GM23338 (cell line): ENCODE measurements around the gene PCSK2. TPM values are rescaled to one million over a fixed set of nuclear protein-coding genes. Genes with fewer than 3 reads are reported as not detected.
A peak's percentile ranks its signal among the peaks of the same experiment; 100 is the strongest.

Source experiments
- ATAC-seq: fragments of 200-7000 bp; cut with Tn5 transposase; 3 replicates; pipeline ENCODE4 v1.9.1; 2020
- DNase-seq: peaks from one replicate; pipeline ENCODE4 v3.0.0-alpha.2; 2015; ENCODE audit warnings: low spot score
- H2AFZ ChIP-seq: fragments of 200-600 bp; sonication (generic); 2 replicates; pipeline ENCODE4 v1.8.0; 2016; ENCODE audit warnings: antibody characterized with exemption, mild to moderate bottlenecking, moderate library complexity
- H3F3A ChIP-seq: fragments of 200-600 bp; sonication (generic); replicated peaks from 2 replicates; pipeline ENCODE4 v1.8.0; 2017; ENCODE audit warnings: antibody characterized with exemption, mixed run types, low read depth
- H3K27ac ChIP-seq: fragments of 200-600 bp; sonication (generic); 2 replicates; pipeline ENCODE4 v1.6.1; 2016; ENCODE audit warnings: low read depth
- H3K27me3 ChIP-seq: fragments of 200-600 bp; sonication (generic); 2 replicates; pipeline ENCODE4 v1.8.0; 2016; ENCODE audit warnings: mild to moderate bottlenecking, mixed run types, moderate library complexity; ENCODE audit not compliant: insufficient read depth
- H3K36me3 ChIP-seq: fragments of 200-600 bp; sonication (generic); 2 replicates; pipeline ENCODE4 v1.8.0; 2016; ENCODE audit warnings: mild to moderate bottlenecking; ENCODE audit not compliant: insufficient read depth
- H3K4me1 ChIP-seq: fragments of 200-600 bp; sonication (generic); 2 replicates; pipeline ENCODE4 v1.8.0; 2016; ENCODE audit warnings: mild to moderate bottlenecking, moderate library complexity; ENCODE audit not compliant: insufficient read depth
- H3K4me2 ChIP-seq: fragments of 200-600 bp; sonication (generic); 2 replicates; pipeline ENCODE4 v1.7.1; 2017; ENCODE audit warnings: mixed run types
- H3K4me3 ChIP-seq: fragments of 200-600 bp; sonication (generic); 2 replicates; pipeline ENCODE4 v1.6.1; 2016; ENCODE audit warnings: mixed run types
- H3K79me2 ChIP-seq: fragments of 200-600 bp; sonication (generic); replicated peaks from 2 replicates; pipeline ENCODE4 v1.8.0; 2017; ENCODE audit warnings: mild to moderate bottlenecking; ENCODE audit not compliant: insufficient read depth
- H3K9me2 ChIP-seq: fragments of 200-600 bp; sonication (generic); 2 replicates; pipeline ENCODE4 v1.8.0; 2017; ENCODE audit not compliant: insufficient read depth
- H4K20me1 ChIP-seq: fragments of 200-600 bp; sonication (generic); replicated peaks from 2 replicates; pipeline ENCODE4 v1.8.0; 2017; ENCODE audit warnings: mild to moderate bottlenecking; ENCODE audit not compliant: insufficient read depth
- H3K27ac Mint-ChIP-seq: 2 replicates; pipeline ENCODE4 v1.8.0; 2020; ENCODE audit warnings: inconsistent platforms, mild to moderate bottlenecking, moderate library complexity, mixed read lengths
- H3K27me3 Mint-ChIP-seq: 3 replicates; pipeline ENCODE4 v1.8.0; 2022; ENCODE audit warnings: low read depth, mild to moderate bottlenecking, moderate library complexity, mixed read lengths, inconsistent platforms; ENCODE audit not compliant: insufficient read depth, poor library complexity
- H3K36me3 Mint-ChIP-seq: 3 replicates; pipeline ENCODE4 v1.8.0; 2021; ENCODE audit warnings: low read depth, mild to moderate bottlenecking, inconsistent platforms, moderate library complexity, mixed read lengths
- H3K4me1 Mint-ChIP-seq: 3 replicates; pipeline ENCODE4 v1.8.0; 2020; ENCODE audit warnings: mild to moderate bottlenecking, inconsistent platforms, mixed read lengths
- H3K4me3 Mint-ChIP-seq: 3 replicates; pipeline ENCODE4 v1.8.0; 2021; ENCODE audit warnings: moderate library complexity, mild to moderate bottlenecking, inconsistent platforms, mixed read lengths
- H3K9me3 Mint-ChIP-seq: 3 replicates; pipeline ENCODE4 v1.8.0; 2020; ENCODE audit warnings: moderate library complexity, mild to moderate bottlenecking, inconsistent platforms, mixed read lengths
- CREB1 ChIP-seq: fragments of 250-450 bp; sonication (Bioruptor Pico); IDR thresholded peaks from 2 replicates; pipeline ENCODE4 v1.5.0; 2020; ENCODE audit warnings: low read depth, mild to moderate bottlenecking, moderate library complexity
- polyA plus RNA-seq: library from polyadenylated mRNA; unstranded; fragments of >200 nt; fragmentation: Nextera tagmentation; extraction: Ambion mirVana; gene quantifications from 2 replicates; pipeline ENCODE4 v1.2.1, GENCODE V29; 2016
- total RNA-seq: library from RNA; depleted of rRNA; stranded (reverse); fragments of >200 nt; shearing (Covaris generic); gene quantifications from 2 replicates; pipeline ENCODE4 v1.2.3, GENCODE V29; 2014
- TF ChIP-seq, protein P1 (sequence below): IDR thresholded peaks from one replicate; pipeline ENCODE4 v1.6.1; 2018; ENCODE audit warnings: antibody characterized with exemption; ENCODE audit not compliant: unreplicated experiment
- TF ChIP-seq, protein P2 (sequence below), 2 experiments: fragments of 200-600 bp in 1 of 2; sonication (generic) in 1 of 2; conservative IDR thresholded peaks; 2 replicates each; pipeline versions ENCODE4 v1.5.1 to v1.6.1; 2016 to 2017; ENCODE audit warnings: antibody characterized with exemption in 2 of 2, low read depth in 2 of 2, mild to moderate bottlenecking in 2 of 2, moderate library complexity in 1 of 2

PCSK2 gene
- total and polyA plus RNA-seq, 2 experiments from 2014 or later: 0.37 to 1.1 TPM

DNA sequence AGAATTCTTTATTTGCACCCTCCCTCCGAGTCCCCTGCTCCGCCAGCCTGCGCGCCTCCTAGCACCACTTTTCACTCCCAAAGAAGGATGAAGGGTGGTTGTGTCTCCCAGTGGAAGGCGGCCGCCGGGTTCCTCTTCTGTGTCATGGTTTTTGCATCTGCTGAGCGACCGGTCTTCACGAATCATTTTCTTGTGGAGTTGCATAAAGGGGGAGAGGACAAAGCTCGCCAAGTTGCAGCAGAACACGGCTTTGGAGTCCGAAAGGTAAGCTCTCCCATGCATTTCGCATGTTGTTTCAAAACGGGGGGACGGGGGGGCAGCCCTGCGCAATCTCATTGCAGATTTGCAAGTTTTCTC, 357 bp downstream of the PCSK2 start:
- peak overlapping the region; percentile 81 for H3K4me3 Mint-ChIP-seq
- H2AFZ ChIP-seq: peak overlapping the region; percentile 39
- DNase-seq: no peak
- peaks cover 3% of the 10 kb centered on the region; the same call in 1 of the 2 replicates for H4K20me1 ChIP-seq
- no peak for ATAC-seq
- no peaks in the 10 kb centered on the region for H3K36me3 Mint-ChIP-seq
- H3K27me3 Mint-ChIP-seq: peaks cover 48% of the 10 kb centered on the region
- H3K9me2 ChIP-seq: no peaks in the 10 kb centered on the region
- peaks cover 27% of the 10 kb centered on the region for H3K4me1 ChIP-seq
- no peaks in the 10 kb centered on the region for H3K36me3 ChIP-seq
- peaks cover 62% of the 10 kb centered on the region for H3K27me3 ChIP-seq
- H3K27ac Mint-ChIP-seq: no peak overlapping the region
- no peaks in the 10 kb centered on the region for H3K79me2 ChIP-seq
- H3K9me3 Mint-ChIP-seq: no peaks in the 10 kb centered on the region
- peak overlapping the region; percentile 66 for H3K4me3 ChIP-seq
- peaks cover 30% of the 10 kb centered on the region for H3K4me1 Mint-ChIP-seq
- 0 out of 2 replicates have a peak, but pooled peaks cover 3% of the 10 kb centered on the region for H3F3A ChIP-seq
- no peak for TF ChIP-seq CREB1 (CRISPR knock-in tag)
- TF ChIP-seq, protein P1, sequence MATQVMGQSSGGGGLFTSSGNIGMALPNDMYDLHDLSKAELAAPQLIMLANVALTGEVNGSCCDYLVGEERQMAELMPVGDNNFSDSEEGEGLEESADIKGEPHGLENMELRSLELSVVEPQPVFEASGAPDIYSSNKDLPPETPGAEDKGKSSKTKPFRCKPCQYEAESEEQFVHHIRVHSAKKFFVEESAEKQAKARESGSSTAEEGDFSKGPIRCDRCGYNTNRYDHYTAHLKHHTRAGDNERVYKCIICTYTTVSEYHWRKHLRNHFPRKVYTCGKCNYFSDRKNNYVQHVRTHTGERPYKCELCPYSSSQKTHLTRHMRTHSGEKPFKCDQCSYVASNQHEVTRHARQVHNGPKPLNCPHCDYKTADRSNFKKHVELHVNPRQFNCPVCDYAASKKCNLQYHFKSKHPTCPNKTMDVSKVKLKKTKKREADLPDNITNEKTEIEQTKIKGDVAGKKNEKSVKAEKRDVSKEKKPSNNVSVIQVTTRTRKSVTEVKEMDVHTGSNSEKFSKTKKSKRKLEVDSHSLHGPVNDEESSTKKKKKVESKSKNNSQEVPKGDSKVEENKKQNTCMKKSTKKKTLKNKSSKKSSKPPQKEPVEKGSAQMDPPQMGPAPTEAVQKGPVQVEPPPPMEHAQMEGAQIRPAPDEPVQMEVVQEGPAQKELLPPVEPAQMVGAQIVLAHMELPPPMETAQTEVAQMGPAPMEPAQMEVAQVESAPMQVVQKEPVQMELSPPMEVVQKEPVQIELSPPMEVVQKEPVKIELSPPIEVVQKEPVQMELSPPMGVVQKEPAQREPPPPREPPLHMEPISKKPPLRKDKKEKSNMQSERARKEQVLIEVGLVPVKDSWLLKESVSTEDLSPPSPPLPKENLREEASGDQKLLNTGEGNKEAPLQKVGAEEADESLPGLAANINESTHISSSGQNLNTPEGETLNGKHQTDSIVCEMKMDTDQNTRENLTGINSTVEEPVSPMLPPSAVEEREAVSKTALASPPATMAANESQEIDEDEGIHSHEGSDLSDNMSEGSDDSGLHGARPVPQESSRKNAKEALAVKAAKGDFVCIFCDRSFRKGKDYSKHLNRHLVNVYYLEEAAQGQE: no peak
- TF ChIP-seq, protein P2, sequence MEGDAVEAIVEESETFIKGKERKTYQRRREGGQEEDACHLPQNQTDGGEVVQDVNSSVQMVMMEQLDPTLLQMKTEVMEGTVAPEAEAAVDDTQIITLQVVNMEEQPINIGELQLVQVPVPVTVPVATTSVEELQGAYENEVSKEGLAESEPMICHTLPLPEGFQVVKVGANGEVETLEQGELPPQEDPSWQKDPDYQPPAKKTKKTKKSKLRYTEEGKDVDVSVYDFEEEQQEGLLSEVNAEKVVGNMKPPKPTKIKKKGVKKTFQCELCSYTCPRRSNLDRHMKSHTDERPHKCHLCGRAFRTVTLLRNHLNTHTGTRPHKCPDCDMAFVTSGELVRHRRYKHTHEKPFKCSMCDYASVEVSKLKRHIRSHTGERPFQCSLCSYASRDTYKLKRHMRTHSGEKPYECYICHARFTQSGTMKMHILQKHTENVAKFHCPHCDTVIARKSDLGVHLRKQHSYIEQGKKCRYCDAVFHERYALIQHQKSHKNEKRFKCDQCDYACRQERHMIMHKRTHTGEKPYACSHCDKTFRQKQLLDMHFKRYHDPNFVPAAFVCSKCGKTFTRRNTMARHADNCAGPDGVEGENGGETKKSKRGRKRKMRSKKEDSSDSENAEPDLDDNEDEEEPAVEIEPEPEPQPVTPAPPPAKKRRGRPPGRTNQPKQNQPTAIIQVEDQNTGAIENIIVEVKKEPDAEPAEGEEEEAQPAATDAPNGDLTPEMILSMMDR (conservative IDR thresholded peaks at IDR 0.05; ENCODE audit: low read depth in 2 of 2): no peak
- no peak overlapping the region for H3K27ac ChIP-seq
- peak overlapping the region; percentile 92 for H3K4me2 ChIP-seq

DNA sequence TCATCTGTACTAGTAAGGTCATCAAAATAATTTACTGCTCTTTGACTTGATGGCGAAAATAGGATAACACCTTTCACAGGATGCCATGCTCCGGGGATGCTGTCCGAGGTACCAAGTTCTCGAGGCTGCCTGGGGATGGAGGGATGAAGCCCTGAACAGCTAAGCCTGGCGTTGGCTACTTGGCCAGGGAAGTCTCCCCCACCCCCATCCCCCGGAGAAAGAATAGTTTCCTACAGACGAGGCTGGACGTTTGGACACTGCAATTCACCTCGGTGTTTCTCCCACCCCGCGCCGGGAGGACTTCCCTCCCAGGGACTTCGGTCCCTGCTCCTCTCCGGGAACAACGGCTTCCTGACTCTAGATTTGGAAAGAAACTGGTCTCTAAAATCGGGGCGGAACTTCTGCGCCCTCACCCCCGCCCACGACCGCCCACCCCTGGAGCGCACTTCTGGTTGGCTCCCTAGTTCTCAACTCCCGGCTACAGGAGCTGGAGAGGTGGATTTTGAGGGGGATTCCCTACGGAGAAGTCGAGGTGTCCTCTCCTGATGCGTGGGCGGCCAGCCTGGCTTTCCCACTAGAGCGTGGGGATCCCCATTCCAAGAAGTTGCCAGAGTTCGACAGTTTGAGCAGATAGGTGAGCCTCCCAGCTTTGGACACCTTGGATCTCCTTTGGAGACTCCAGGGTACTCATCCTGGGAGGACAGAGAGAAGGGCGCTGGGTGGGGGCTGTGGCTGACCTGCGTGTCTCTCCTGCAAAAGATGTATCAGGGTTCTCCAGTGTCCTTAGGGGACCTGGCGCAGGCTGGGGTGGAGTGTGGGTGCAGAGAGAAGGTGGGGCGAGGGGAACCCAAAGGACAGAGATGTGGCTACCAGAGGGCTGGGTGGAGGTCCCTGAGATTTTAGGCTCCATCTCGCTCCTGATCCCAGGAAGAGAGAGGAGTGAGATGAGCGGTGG, 1.1 kb downstream of the PCSK2 start:
- Histone ChIP-seq H3K27me3 (peaks cover 62% of the 10 kb centered on the region), H3K4me2 (peak overlapping the region; percentile 92), H3K36me3 (no peaks in the 10 kb centered on the region), H4K20me1 (peaks cover 3% of the 10 kb centered on the region; the same call in 1 of the 2 replicates), H3K79me2 (no peaks in the 10 kb centered on the region), H3K9me2 (no peaks in the 10 kb centered on the region), H3K4me3 (peak overlapping the region; percentile 66), H2AFZ (peak overlapping the region; percentile 85), H3K4me1 (peaks cover 27% of the 10 kb centered on the region), H3K27ac (no peak overlapping the region), H3F3A (0 out of 2 replicates have a peak, but pooled peaks cover 3% of the 10 kb centered on the region)
- Mint-ChIP-seq H3K27ac (no peak overlapping the region), H3K4me3 (peak overlapping the region; percentile 81), H3K27me3 (peaks cover 48% of the 10 kb centered on the region), H3K4me1 (peaks cover 30% of the 10 kb centered on the region), H3K9me3 (no peaks in the 10 kb centered on the region), H3K36me3 (no peaks in the 10 kb centered on the region)
- DNase-seq: peak; percentile 87
- peak; percentile 66 for ATAC-seq
- TF ChIP-seq, protein P1: peak; percentile 88
